ENCODE data around the gene POU5F1. TPM values are rescaled to one million over a fixed set of nuclear protein-coding genes. Genes with fewer than 3 reads are reported as not detected.
A peak's percentile ranks its signal among the peaks of the same experiment; 100 is the strongest.

POU5F1 gene
- total RNA-seq, 4 donors from 2014 or later = 0.92 to 5.5 (median 3.3) TPM

DNA sequence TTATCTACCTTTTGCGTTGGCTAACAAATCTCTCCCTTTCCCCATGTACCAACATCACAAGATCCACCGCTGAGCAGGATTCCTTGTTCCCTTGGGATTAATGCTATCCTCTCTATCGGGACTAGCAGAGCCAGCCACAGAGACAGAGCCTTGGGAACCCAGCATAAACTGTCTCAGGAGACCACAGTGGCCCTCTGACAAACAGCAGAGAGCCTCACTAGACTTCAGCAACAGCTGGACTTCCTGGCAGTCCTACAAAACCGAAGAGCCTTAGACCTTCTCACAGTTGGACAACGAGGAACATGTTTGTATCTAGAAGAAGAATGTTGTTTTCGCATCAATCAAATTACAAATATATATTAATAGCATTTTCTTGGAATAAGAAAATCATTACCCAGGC lies 39.6 kb upstream of the POU5F1 start:
- DNase-seq = no peak

GRCh38 chr6:31209137-31209536 lies 38.7 kb upstream of the POU5F1 start:
- TF ChIP-seq POLR2A (IDR thresholded peaks at IDR 0.05) = no peak
- H3K9me3 ChIP-seq = no peaks in the 10 kb centered on the region
- intact Hi-C loops (cut with DNase I) = no loop called here

More for the DNA sequence above, 39.6 kb upstream of the POU5F1 start:
- TF ChIP-seq, protein P1, sequence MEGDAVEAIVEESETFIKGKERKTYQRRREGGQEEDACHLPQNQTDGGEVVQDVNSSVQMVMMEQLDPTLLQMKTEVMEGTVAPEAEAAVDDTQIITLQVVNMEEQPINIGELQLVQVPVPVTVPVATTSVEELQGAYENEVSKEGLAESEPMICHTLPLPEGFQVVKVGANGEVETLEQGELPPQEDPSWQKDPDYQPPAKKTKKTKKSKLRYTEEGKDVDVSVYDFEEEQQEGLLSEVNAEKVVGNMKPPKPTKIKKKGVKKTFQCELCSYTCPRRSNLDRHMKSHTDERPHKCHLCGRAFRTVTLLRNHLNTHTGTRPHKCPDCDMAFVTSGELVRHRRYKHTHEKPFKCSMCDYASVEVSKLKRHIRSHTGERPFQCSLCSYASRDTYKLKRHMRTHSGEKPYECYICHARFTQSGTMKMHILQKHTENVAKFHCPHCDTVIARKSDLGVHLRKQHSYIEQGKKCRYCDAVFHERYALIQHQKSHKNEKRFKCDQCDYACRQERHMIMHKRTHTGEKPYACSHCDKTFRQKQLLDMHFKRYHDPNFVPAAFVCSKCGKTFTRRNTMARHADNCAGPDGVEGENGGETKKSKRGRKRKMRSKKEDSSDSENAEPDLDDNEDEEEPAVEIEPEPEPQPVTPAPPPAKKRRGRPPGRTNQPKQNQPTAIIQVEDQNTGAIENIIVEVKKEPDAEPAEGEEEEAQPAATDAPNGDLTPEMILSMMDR (IDR thresholded peaks at IDR 0.05) = no peak
- TF ChIP-seq POLR2A (IDR thresholded peaks at IDR 0.05) = no peak
- intact Hi-C loops (cut with DNase I) = no loop called here
- H3K4me1 ChIP-seq = no peaks in the 10 kb centered on the region
- no peak overlapping the region for H3K27ac ChIP-seq
- peaks cover 0 to 1% (median 0%) of the 10 kb centered on the region in 3 donors for H3K9me3 ChIP-seq
- H3K27me3 ChIP-seq = peaks cover 0 to 29% (median 0%) of the 10 kb centered on the region in 4 donors
- H3K36me3 ChIP-seq = no peaks in the 10 kb centered on the region
- WGBS, 2 donors = 41 to 58% methylated on average over 6 of the region's 6 CpGs
- H3K4me3 ChIP-seq = no peak overlapping the region

DNA sequence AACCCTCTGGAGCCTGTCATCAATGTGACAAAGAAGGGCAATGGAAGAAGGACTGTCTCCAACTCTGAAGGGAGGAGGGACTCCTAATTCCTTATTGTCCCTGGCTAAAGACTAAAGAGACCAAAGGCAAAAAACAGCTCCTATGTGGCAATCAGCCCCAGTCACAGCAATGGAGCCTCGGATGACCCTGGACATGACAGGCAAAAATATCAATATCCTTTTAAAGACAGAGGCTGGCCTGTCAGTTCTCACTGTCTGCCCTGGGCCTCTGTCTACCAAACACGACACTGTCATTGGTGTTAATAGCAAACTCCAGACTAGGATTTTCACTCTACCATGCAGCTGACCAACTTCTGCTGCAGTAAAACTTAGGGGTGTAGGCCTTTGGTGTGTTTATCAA lies 38.0 kb upstream of the POU5F1 start:
- peaks cover 0 to 29% (median 0%) of the 10 kb centered on the region in 4 donors for H3K27me3 ChIP-seq
- TF ChIP-seq, protein P1 (IDR thresholded peaks at IDR 0.05) = no peak
- TF ChIP-seq POLR2A (IDR thresholded peaks at IDR 0.05) = no peak
- H3K27ac ChIP-seq = no peak overlapping the region
- H3K36me3 ChIP-seq = no peaks in the 10 kb centered on the region
- peaks cover 3 to 12% (median 6%) of the 10 kb centered on the region in 3 donors for H3K4me1 ChIP-seq
- H3K4me3 ChIP-seq = no peak overlapping the region
- DNase-seq = no peak
- intact Hi-C loops (cut with DNase I) = no loop called here
- 36 to 83% methylated on average over 2 of the region's 2 CpGs for WGBS, 2 donors
- H3K9me3 ChIP-seq = no peaks in the 10 kb centered on the region

More at GRCh38 chr6:31209137-31209536, 38.7 kb upstream of the POU5F1 start:
- DNase-seq = no peak
- WGBS, 2 donors = 23 to 42% methylated on average over 2 of the region's 2 CpGs
- H3K4me1 ChIP-seq = peaks cover 0 to 7% (median 4%) of the 10 kb centered on the region in 3 donors
- no peak overlapping the region for H3K4me3 ChIP-seq
- H3K27me3 ChIP-seq = peaks cover 0 to 29% (median 0%) of the 10 kb centered on the region in 4 donors
- H3K36me3 ChIP-seq = no peaks in the 10 kb centered on the region
- H3K27ac ChIP-seq = no peak overlapping the region

DNA sequence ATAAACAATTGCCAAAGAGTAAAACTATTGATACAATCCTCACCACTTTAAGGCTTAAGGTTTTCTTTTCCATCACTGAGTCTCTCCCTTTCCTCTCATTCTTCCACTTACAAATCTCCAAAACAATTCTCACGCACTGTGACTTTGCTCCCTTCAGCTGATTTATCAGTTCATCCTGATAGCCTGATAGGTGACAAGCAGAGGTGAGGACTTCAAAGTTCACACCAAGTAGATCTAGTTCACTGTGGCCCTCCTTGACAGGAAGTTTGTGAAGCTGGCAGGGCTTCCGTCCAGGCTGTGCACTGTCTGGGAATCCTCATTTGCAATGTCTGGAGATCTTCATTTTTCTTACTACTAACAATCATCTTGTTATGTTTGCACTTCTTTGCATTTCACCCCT lies 35.2 kb upstream of the POU5F1 start:
- 85 to 94% methylated on average over 2 of the region's 2 CpGs for WGBS, 2 donors
- Histone ChIP-seq H3K36me3 (no peaks in the 10 kb centered on the region), H3K27ac (no peak overlapping the region), H3K4me1 (peaks cover 13 to 30% (median 21%) of the 10 kb centered on the region in 3 donors), H3K9me3 (no peaks in the 10 kb centered on the region), H3K27me3 (peaks cover 0 to 16% (median 0%) of the 10 kb centered on the region in 4 donors), H3K4me3 (no peak overlapping the region)
- intact Hi-C loops (cut with DNase I) = no loop called here
- TF ChIP-seq, protein P1 (IDR thresholded peaks at IDR 0.05) = no peak
- TF ChIP-seq POLR2A (IDR thresholded peaks at IDR 0.05) = no peak
- DNase-seq = no peak

- peak overlapping the region; percentile 68 to 87 (median 82) for H3K27ac ChIP-seq
- H3K4me3 ChIP-seq = peak overlapping the region in 1 of 4 donors; percentile 71
- H3K36me3 ChIP-seq = no peaks in the 10 kb centered on the region
- TF ChIP-seq, protein P1 (IDR thresholded peaks at IDR 0.05) = no peak
- TF ChIP-seq POLR2A (IDR thresholded peaks at IDR 0.05) = no peak
- DNase-seq = no peak
- intact Hi-C loops (cut with DNase I) = no loop called here
- peaks cover 13 to 33% (median 21%) of the 10 kb centered on the region in 3 donors for H3K4me1 ChIP-seq
- no peaks in the 10 kb centered on the region for H3K9me3 ChIP-seq
- H3K27me3 ChIP-seq = peaks cover 0 to 12% (median 0%) of the 10 kb centered on the region in 4 donors
- WGBS, 2 donors = 69 to 78% methylated on average over 4 of the region's 4 CpGs
These were observed 34.3 kb upstream of the POU5F1 start for GRCh38 chr6:31204751-31205145.

Data from esophagus squamous epithelium (tissue), 5 donors.